OCI-LY1 (cell line): ENCODE data around the gene PVR.

ENCODE experiments used
- H2AFZ ChIP-seq: fragments of 200-600 bp; sonication (generic), shearing (Covaris generic); 2 replicates; pipeline ENCODE4 v1.6.0; 2014; ENCODE audit warnings: antibody characterized with exemption, mild to moderate bottlenecking, low read length
- H3F3A ChIP-seq: fragments of 200-600 bp; sonication (generic), shearing (Covaris generic); 2 replicates; pipeline ENCODE4 v1.6.0; 2014; ENCODE audit warnings: mild to moderate bottlenecking, antibody characterized with exemption, low read length, moderate library complexity; ENCODE audit not compliant: insufficient read depth
- H3K27ac ChIP-seq: fragments of 200-600 bp; sonication (generic); 2 replicates; pipeline ENCODE4 v1.5.1; 2014; ENCODE audit warnings: low read length, mixed run types, mild to moderate bottlenecking, low read depth; ENCODE audit not compliant: poor library complexity, severe bottlenecking
- H3K27me3 ChIP-seq: fragments of 200-600 bp; sonication (generic); 2 replicates; pipeline ENCODE4 v1.6.0; 2014; ENCODE audit warnings: antibody characterized with exemption, mild to moderate bottlenecking, low read length, moderate library complexity; ENCODE audit not compliant: insufficient read depth
- H3K36me3 ChIP-seq: fragments of 200-600 bp; sonication (generic); 2 replicates; pipeline ENCODE4 v1.6.1; 2014; ENCODE audit warnings: mild to moderate bottlenecking, antibody characterized with exemption, low read length, moderate library complexity, mixed read lengths; ENCODE audit not compliant: insufficient read depth
- H3K4me1 ChIP-seq: fragments of 200-600 bp; sonication (generic); 2 replicates; pipeline ENCODE4 v1.5.1; 2014; ENCODE audit warnings: mild to moderate bottlenecking, low read length, moderate library complexity; ENCODE audit not compliant: insufficient read depth, severe bottlenecking
- H3K4me2 ChIP-seq: fragments of 200-600 bp; sonication (generic), shearing (Covaris generic); 2 replicates; pipeline ENCODE4 v1.6.1; 2014; ENCODE audit warnings: low read length
- H3K4me3 ChIP-seq: fragments of 200-600 bp; sonication (generic); 2 replicates; pipeline ENCODE4 v1.5.1; 2014; ENCODE audit warnings: low read length, low read depth, mild to moderate bottlenecking, mixed read lengths; ENCODE audit not compliant: poor library complexity, severe bottlenecking
- H3K79me2 ChIP-seq: fragments of 200-600 bp; shearing (Covaris generic); 2 replicates; pipeline ENCODE4 v1.6.1; 2016; ENCODE audit warnings: mixed run types, low read length, mixed read lengths; ENCODE audit not compliant: insufficient read depth
- H3K9ac ChIP-seq: fragments of 200-600 bp; sonication (generic), shearing (Covaris generic); 2 replicates; pipeline ENCODE4 v1.6.1; 2014; ENCODE audit warnings: mild to moderate bottlenecking, low read length, mixed read lengths
- H3K9me2 ChIP-seq: fragments of 200-600 bp; sonication (generic), shearing (Covaris generic); 2 replicates; pipeline ENCODE4 v1.6.1; 2014; ENCODE audit warnings: low read depth, mild to moderate bottlenecking, low read length, mixed read lengths
- H3K9me3 ChIP-seq: fragments of 200-600 bp; shearing (Covaris generic); 2 replicates; pipeline ENCODE4 v1.6.1; 2014; ENCODE audit warnings: low read length, mixed read lengths
- H4K20me1 ChIP-seq: fragments of 200-600 bp; sonication (generic), shearing (Covaris generic); 2 replicates; pipeline ENCODE4 v1.6.0; 2016; ENCODE audit warnings: mild to moderate bottlenecking, low read length; ENCODE audit not compliant: insufficient read depth
- EZH2 ChIP-seq: fragments of 200-600 bp; sonication (generic), shearing (Covaris generic); IDR thresholded peaks from 2 replicates; pipeline ENCODE4 v1.8.0; 2017; ENCODE audit warnings: borderline replicate concordance, mixed run types, mild to moderate bottlenecking, antibody characterized with exemption, low read length, moderate library complexity, mixed read lengths
- TF ChIP-seq, protein P1 (sequence below): fragments of 200-600 bp; sonication (generic), shearing (Covaris generic); IDR thresholded peaks from 2 replicates; pipeline ENCODE4 v1.5.1; 2017; ENCODE audit warnings: mild to moderate bottlenecking, antibody characterized with exemption, low read length, moderate library complexity, mixed read lengths

Gene PVR

GRCh38 chr19:44684892-44685863, 41.5 kb downstream of the PVR start:
- Histone ChIP-seq H3K9ac (no peak overlapping the region), H3K79me2 (no peaks in the 10 kb centered on the region), H2AFZ (no peak overlapping the region), H3K4me2 (no peak overlapping the region), H3K4me3 (no peak overlapping the region), H4K20me1 (no peaks in the 10 kb centered on the region), H3K9me3 (no peaks in the 10 kb centered on the region), H3K27me3 (no peaks in the 10 kb centered on the region), H3K27ac (no peak overlapping the region), H3F3A (no peaks in the 10 kb centered on the region), H3K4me1 (no peaks in the 10 kb centered on the region), H3K9me2 (no peaks in the 10 kb centered on the region), H3K36me3 (no peaks in the 10 kb centered on the region)
- TF ChIP-seq, protein P1, sequence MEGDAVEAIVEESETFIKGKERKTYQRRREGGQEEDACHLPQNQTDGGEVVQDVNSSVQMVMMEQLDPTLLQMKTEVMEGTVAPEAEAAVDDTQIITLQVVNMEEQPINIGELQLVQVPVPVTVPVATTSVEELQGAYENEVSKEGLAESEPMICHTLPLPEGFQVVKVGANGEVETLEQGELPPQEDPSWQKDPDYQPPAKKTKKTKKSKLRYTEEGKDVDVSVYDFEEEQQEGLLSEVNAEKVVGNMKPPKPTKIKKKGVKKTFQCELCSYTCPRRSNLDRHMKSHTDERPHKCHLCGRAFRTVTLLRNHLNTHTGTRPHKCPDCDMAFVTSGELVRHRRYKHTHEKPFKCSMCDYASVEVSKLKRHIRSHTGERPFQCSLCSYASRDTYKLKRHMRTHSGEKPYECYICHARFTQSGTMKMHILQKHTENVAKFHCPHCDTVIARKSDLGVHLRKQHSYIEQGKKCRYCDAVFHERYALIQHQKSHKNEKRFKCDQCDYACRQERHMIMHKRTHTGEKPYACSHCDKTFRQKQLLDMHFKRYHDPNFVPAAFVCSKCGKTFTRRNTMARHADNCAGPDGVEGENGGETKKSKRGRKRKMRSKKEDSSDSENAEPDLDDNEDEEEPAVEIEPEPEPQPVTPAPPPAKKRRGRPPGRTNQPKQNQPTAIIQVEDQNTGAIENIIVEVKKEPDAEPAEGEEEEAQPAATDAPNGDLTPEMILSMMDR: no peak

- Histone ChIP-seq H3K4me2 (no peak overlapping the region), H3K4me1 (no peaks in the 10 kb centered on the region)
Observed at GRCh38 chr19:44685877-44686276, 42.2 kb downstream of the PVR start.

GRCh38 chr19:44686896-44687295, 43.2 kb downstream of the PVR start:
- Histone ChIP-seq H3K4me2 (no peak overlapping the region), H3K4me3 (no peak overlapping the region), H4K20me1 (no peaks in the 10 kb centered on the region), H3K27ac (no peak overlapping the region), H3K9me3 (no peaks in the 10 kb centered on the region), H3K9me2 (no peaks in the 10 kb centered on the region), H3K27me3 (no peaks in the 10 kb centered on the region), H3K4me1 (no peaks in the 10 kb centered on the region), H2AFZ (no peak overlapping the region), H3K9ac (no peak overlapping the region), H3K36me3 (no peaks in the 10 kb centered on the region), H3F3A (no peaks in the 10 kb centered on the region), H3K79me2 (no peaks in the 10 kb centered on the region)
- TF ChIP-seq, protein P1: no peak
- TF ChIP-seq EZH2: no peak

More at GRCh38 chr19:44685877-44686276, 42.2 kb downstream of the PVR start:
- no peak overlapping the region for H3K9ac ChIP-seq
- H3F3A ChIP-seq: no peaks in the 10 kb centered on the region
- H4K20me1 ChIP-seq: no peaks in the 10 kb centered on the region
- H2AFZ ChIP-seq: no peak overlapping the region
- no peak overlapping the region for H3K4me3 ChIP-seq
- H3K36me3 ChIP-seq: no peaks in the 10 kb centered on the region
- H3K27me3 ChIP-seq: no peaks in the 10 kb centered on the region
- TF ChIP-seq EZH2: no peak
- TF ChIP-seq, protein P1: no peak
- no peaks in the 10 kb centered on the region for H3K79me2 ChIP-seq
- no peaks in the 10 kb centered on the region for H3K9me3 ChIP-seq
- H3K27ac ChIP-seq: no peak overlapping the region
- no peaks in the 10 kb centered on the region for H3K9me2 ChIP-seq
